ENCODE results near the gene PAF1.

DNA sequence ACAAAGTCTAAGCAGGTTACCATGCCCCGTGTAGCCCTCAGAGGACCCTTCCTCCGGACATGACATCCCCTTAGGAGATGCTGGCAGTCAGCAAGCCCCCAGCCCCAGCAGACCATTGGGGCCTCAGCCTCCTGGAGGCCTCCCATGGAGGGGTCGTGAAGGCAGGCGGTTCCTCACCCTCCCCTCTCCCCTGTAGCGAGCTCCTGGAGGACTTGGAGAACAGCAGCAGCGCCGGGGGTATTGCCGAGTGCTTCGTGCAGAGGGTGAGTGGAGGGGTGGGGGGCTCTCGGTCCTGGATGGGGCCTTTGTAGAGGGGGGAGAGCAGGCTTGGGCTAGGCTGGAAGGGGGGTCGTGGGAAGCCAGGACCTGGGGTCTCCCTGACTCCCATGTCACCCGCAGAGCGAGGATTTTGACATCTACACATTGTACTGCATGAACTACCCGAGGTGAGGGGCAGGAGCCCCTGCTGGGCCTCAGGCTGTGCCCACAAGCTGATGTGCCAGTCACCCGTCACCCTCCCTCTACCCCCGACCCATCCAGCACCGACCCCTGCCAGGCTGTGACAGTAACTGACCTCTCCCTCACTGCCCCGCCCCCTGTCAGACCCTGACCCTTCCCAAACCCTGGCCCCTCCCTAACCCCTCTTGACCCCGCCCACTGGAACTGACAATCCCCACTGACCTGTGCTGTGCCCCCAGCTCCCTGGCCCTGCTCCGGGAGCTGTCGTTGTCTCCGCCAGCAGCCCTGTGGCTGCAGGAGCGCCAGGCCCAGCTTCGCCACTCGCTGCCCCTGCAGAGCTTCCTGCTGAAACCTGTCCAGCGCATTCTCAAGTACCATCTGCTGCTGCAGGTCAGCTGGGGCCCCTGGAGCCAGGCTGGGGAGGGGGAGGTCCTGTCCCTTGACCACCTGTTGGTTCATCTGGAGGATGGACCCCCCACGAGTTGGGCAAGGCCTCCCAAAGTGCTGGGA, 25.5 kb upstream of the PAF1 start:
- TF ChIP-seq CTCF (IDR thresholded peaks at IDR 0.05) (no peak), ZFX (IDR thresholded peaks at IDR 0.05; ENCODE audit: borderline replicate concordance) (no peak)

Measured in 22Rv1 (cell line).